ENCODE measurements around the gene WAS.
"Not testable (repeated sequence)": the region's sequence is repeated elsewhere in the genome, so short reads cannot be mapped to it uniquely, and the experiment has no call there.

Gene WAS
- 32.1 to 41.8 reads per million in 2 donors for total RNA-seq

- peak in 4 of 5 experiments; percentile 7 to 90 (median 31) for DNase-seq
Measured at GRCh38 chrX:48683411-48683982, at the start of gene WAS. Gene WAS (plus strand): TSS chrX:48683799. CDS start chrX:48683854, 55 bp downstream.

GRCh38 chrX:48636301-48636700 lies 47.3 kb upstream of the WAS start:
- no peak for DNase-seq

- DNase-seq: no peak
Measured at GRCh38 chrX:48636776-48637175, 46.8 kb upstream of the WAS start.

GRCh38 chrX:48645669-48646068 lies 37.9 kb upstream of the WAS start:
- no peak for DNase-seq

- DNase-seq: peak in 3 of 5 experiments; percentile 10 to 58 (median 21)
Measured at GRCh38 chrX:48648336-48648751, 35.3 kb upstream of the WAS start.

- DNase-seq: no peak
Measured at GRCh38 chrX:48649102-48649501, 34.5 kb upstream of the WAS start.

GRCh38 chrX:48652055-48652579 lies 31.5 kb upstream of the WAS start:
- DNase-seq: peak in 1 of 5 experiments; percentile 5

GRCh38 chrX:48654746-48655145 lies 28.9 kb upstream of the WAS start:
- DNase-seq: not testable (repeated sequence)

- DNase-seq: not testable (repeated sequence)
Measured at GRCh38 chrX:48659686-48660085, 23.9 kb upstream of the WAS start.

- DNase-seq: no peak
Measured at GRCh38 chrX:48663241-48663640, 20.4 kb upstream of the WAS start.

GRCh38 chrX:48664156-48664555 lies 19.4 kb upstream of the WAS start:
- DNase-seq: no peak

- DNase-seq: no peak
Measured at GRCh38 chrX:48665991-48666390, 17.6 kb upstream of the WAS start.

GRCh38 chrX:48666649-48667048 lies 16.9 kb upstream of the WAS start:
- DNase-seq: no peak

GRCh38 chrX:48667509-48667908 lies 16.1 kb upstream of the WAS start:
- DNase-seq: no peak

- not testable (repeated sequence) for DNase-seq
Measured at GRCh38 chrX:48668187-48668586, 15.4 kb upstream of the WAS start.

- peak; percentile 72 to 93 (median 83) for DNase-seq
Measured at GRCh38 chrX:48676106-48676892, 7.3 kb upstream of the WAS start.

GRCh38 chrX:48676893-48677270 lies 6.7 kb upstream of the WAS start:
- no peak for DNase-seq

GRCh38 chrX:48677516-48677915 lies 6.1 kb upstream of the WAS start:
- DNase-seq: no peak

- DNase-seq: peak in 1 of 5 experiments; percentile 57
Measured at GRCh38 chrX:48680467-48680866, 3.1 kb upstream of the WAS start.

GRCh38 chrX:48680925-48681324 lies 2.7 kb upstream of the WAS start:
- not testable (repeated sequence) for DNase-seq

GRCh38 chrX:48681539-48682183 lies 1.9 kb upstream of the WAS start:
- no peak for DNase-seq

GRCh38 chrX:48682795-48683194 lies 804 bp upstream of the WAS start:
- not testable (repeated sequence) for DNase-seq

- DNase-seq: no peak
Measured at GRCh38 chrX:48684134-48684533, 535 bp downstream of the WAS start.
